GM18951 (cell line): ENCODE data around the gene SEPTIN14.
"Not testable (repeated sequence)": the region's sequence is repeated elsewhere in the genome, so short reads cannot be mapped to it uniquely, and the experiment has no call there.

Source experiments
- POLR2A ChIP-seq: IDR thresholded peaks from 4 replicates; pipeline ENCODE4 v1.6.1; 2011; ENCODE audit warnings: mild to moderate bottlenecking; ENCODE audit not compliant: insufficient read length, insufficient read depth; ENCODE audit errors: extremely low read depth
- in situ Hi-C: fragments of 300-500 bp; cut with MboI; formaldehyde crosslinking; loops from one replicate; pipeline ENCODE4 v1.12.0; 2022; ENCODE audit warnings: low sequenced_read_pairs, mixed read lengths, inconsistent platforms; ENCODE audit not compliant: unreplicated experiment

The SEPTIN14 gene

DNA sequence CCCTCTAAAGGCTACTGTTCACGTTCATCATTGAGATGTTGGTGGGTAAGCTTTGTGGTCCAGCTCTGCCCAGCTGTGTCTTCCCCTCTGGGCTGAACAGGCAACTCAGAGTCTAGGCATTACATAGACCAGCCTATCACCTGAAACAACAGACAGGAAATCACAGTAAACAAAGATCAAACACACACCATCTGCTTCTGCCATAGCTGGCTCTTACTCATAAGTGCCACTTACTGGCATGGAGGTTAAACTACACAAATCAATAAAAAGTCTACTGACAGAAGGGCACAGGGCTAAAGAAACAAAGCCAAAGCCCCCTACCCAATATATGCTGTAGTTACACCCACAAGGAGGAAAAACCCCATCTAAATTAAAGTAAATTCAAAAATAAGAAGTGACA is 35.0 kb downstream of the SEPTIN14 start:
- in situ Hi-C loops = no loop called here
- no peak for TF ChIP-seq POLR2A

DNA sequence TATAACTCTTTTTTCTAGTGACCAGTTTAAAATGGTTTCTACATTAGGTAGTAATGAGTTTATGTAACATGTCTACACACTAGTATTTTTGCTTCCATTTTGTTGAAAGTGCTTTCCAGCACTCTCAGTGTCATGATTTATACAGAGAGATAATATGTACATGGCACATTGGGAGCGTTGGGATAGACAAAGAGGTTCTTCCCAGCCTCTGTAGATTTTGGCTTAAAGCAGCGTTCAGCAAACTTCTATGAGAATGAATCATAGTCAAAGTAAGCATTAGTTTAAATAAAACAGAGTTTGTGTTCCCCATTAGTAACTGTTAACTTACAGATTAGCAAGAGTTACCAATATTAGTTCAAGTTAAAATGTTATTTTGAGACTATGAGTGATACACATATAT is 43.9 kb downstream of the SEPTIN14 start:
- no peak for TF ChIP-seq POLR2A
- in situ Hi-C loops = no loop called here

DNA sequence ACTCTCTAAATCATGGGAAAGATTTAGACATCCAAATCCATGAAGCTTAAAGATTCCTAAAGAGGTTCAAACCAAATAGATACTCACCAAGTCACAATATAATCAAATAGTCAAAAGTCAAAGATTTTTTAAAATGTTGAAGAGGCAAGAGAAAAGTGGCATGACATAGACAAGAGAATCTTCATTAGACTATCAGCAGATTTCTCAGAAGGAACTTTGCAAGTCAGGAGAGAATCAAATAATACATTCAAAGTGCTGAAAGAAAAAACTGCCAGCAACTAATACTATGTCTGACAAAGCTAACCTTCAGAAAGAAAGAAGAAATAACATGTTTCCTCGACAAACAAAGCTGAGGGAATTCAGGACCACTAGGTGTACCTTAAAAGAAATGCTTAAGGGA is 65.3 kb downstream of the SEPTIN14 start:
- in situ Hi-C loops = not testable (repeated sequence)

DNA sequence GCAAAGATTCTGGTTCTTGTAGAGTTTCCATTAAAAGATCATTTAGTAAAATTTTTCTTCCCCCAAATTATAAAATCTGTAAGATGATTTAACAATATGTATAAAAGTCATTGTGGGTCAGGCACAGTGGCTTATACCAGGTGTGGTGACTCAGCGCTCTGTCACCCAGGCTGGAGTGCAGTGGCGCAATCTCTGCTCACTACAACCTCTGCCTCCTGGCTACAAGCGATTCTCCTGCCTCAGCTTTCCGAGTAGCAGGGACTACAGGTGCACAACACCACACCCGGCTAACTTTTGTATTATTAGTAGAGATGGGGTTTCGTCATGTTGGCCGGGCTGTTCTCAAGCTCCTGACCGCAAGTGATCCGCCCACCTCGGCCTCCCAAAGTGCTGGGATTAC is 68.0 kb downstream of the SEPTIN14 start:
- in situ Hi-C loops = no loop called here
- TF ChIP-seq POLR2A = no peak

DNA sequence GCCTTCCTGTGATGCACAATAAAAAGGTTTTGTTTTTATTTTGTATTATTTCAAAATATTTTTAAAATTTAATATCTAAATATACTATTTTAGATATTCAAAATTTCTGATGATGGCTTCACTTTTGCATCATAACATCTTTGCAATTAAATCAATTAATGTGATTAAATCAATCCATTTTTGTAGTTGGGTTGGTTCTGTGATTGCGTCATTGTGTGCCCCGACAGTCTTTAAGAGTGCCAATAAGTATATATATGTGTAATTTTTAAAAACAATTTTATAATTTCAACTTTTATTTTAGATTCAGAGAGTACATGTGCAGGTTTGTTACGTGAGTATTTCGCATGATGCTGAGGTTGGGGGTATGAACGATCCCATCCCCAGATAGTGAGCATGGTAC is 70.5 kb downstream of the SEPTIN14 start:
- no peak for TF ChIP-seq POLR2A
- in situ Hi-C loops = no loop called here

DNA sequence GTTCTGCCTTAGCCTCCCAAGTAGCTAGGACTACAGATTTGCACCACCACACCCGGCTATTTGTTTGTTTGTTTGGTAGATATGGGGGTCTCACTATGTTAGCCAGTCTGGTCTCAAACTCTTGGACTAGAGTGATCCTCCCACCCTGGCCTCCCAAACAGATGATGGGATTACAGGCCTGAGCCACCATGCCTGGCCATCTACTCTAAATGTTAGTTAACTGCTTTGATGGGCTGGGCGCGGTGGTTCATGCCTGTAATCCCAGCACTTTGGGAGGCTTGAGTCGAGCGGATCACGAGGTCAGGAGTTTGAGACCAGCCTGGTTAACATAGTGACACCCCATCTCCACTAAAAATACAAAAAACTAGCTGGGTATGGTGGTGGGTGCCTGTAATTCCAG is 74.8 kb downstream of the SEPTIN14 start:
- in situ Hi-C loops = no loop called here
- no peak for TF ChIP-seq POLR2A

DNA sequence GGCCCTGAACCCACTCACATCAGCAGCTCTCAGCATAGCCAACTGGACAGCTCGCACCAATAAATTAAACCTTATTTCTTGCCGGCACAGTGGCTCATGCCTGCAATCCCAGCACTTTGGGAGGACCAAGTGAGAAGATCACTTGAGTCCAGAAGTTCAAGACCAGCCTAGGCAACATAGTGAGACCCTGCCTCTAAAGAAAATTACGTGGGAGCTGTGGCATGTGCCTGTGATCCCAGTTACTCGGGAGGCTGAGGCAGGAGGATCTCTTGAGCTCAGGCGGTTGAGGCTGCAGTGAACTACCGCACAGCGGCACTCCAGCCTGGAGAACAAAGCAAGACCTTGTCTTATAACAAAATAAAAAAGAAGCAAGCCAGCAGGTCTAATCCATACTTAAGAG is 75.7 kb downstream of the SEPTIN14 start:
- TF ChIP-seq POLR2A = no peak
- in situ Hi-C loops = no loop called here

DNA sequence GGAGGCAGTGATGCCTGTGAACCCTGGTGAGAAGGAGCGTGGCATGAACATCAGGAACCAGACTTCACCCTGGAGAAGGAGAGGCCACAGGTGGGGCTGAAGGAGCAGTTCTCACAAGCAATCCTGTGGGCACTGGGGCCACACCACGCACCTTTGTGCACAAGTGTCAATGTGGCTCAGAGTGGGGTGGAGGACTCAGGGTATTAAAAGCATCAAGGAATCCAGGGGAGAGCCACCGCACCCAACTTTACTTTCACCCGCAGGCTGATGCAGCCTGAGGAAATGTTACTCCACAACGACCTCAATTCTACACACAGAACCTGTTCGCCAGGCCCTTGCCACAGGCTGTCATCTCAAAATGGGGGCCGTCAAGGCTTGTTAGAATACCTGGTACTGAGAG is 77.1 kb downstream of the SEPTIN14 start:
- in situ Hi-C loops = not testable (repeated sequence)

DNA sequence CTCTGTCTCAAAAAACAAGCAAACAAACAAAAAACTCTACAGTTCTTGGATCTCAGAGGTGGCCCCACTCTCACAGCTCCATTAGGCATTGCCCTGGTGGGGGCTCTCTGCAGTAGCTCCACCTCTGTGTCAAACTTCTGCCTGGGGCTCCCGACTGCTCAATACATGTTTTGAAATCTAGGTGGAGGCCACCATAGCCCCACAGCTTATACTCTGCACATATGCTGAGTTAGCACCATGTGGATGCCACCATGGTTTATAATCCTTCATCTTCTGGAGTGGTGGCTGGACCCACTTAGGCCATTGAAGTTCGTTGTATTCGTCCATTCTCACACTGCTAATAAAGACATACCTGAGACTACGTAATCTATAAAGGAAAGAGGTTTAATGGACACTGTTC is 78.4 kb downstream of the SEPTIN14 start:
- TF ChIP-seq POLR2A = no peak
- in situ Hi-C loops = no loop called here

DNA sequence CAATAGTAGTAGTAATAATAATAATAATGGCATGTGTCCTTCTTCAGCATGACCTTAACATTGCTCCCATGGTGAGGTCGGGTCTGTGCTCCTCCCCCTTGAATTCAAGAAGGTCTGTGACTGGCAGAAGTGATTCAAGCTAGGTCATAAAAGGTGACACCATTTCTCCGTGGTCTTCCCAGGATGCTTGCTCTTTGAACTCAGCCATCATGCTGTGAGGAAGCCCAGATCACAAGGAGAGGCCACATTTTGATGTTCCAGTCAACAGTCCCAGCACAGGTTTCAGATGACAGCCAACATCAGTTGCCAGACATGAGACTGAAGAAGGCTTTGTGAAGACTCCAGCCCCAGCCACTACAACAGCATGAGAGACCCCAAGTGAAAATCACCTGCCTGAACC is 83.9 kb downstream of the SEPTIN14 start:
- in situ Hi-C loops = no loop called here
- TF ChIP-seq POLR2A = no peak

DNA sequence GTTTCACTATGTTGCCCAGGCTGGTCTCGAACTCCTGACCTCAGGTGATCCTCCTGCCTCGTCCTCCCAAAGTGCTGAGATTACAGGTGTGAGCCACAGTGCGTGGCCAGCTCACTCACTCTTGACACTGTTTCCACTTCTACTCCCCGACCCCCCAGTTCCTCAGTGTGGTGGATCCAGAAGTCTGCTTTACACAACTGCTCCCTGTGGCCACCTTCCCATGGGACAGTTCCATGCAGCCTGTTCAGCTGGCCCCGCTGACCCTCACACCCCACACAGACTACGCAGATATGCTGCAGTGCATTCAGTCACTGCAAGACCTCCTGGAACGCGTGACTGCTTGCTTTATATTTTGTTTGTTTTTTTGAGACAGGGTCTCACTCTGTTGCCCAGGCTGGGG is 86.4 kb downstream of the SEPTIN14 start:
- in situ Hi-C loops = no loop called here

DNA sequence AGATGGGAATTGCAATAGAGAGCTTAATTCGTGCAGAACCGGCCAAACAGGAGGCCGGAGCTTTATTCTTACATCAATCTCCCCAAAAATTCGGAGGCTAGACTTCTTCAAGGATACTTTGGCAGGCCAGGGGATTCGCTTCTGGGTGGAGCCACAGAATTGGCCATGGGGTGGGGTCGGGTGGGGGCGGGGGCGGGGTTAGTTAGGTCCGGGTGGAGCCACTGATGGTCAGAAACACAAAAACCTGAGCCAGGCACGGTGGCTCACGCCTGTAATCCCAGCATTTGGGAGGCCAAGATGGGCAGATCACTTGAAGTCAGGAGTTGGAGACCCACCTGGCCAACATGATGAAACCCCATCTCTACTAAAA is 87.5 kb downstream of the SEPTIN14 start:
- in situ Hi-C loops = no loop called here
- no peak for TF ChIP-seq POLR2A

More for the DNA sequence above, 86.4 kb downstream of the SEPTIN14 start:
- no peak for TF ChIP-seq POLR2A

DNA sequence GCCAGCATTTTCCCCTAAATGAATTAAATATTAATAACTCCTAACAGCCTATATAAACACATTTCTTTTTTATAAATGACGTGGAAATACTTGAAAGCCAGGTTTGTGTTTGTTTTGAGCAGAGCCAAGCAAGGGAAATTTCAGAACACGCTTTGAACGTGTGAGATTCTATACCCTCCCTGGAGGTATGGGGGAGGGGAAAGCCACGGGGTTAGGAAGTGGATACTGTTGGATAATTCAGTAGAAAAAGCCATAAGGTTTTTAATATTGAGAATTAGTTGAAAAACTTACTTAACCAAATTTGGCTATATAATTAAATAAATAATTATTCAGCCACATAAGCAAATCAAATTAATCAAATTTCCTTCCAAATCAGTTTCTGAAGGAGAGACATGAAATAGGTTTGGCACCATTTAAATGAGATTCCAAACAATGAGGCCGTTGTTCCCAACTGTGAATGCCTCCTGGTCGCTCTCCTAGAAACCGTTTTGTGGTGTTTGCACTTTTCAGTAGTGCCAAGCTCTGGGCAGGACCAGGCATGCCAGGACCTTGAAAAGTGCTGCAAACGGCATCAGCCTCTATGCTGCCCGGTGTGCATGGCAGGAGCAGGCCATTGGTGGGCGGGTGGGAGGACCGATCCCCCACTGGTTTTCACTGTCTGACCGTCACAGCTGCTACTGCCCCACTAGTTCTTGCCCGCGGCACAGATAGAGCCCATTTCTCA is 88.1 kb downstream of the SEPTIN14 start:
- in situ Hi-C loops = no loop called here
- TF ChIP-seq POLR2A = no peak

DNA sequence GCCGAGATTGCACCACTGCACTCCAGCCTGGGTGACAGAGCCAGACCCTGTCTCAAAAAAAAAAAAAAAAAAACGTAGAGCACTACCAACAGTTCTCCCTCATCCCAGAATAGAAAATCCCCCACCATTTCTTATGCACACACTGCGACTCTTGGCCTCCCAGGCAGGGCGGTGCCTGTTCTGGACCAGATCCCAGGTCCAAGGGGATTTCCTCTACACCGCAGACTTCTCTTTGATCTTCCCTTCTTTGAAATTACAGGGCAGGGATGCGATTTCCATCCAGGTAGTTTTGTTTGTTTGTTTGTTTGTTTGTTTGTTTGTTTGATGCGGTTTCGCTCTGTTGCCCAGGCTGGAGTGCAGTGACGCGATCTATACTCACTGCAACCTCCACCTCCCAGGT is 91.8 kb downstream of the SEPTIN14 start:
- in situ Hi-C loops = no loop called here
- no peak for TF ChIP-seq POLR2A

DNA sequence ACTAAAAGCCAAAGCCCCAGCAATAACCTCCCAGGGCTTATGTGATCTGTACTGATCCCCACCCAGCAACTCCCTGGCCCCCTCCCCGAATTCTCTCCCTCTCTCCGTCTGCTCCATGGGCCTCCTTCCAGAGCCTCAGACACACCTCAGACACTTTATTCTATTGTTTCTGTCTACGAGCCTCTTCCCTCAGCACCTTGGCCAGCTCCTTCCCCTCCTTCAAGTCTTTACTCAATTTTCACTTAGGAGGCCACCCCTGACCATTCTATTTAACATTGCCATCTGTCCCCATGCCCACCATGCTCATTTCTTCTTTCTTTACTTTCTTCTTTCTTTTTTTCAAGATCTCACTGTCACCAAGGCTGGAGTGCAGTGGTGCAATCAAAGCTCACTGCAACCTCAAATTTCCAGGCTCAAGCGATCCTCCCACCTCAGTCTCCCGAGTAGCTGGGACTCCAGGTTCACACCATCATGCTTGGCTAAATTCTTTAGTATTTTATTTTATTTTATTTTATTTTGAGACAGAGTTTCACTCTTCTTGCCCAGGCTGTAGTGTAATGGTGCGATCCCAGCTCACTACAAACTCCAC is 109.2 kb downstream of the SEPTIN14 start:
- in situ Hi-C loops = not testable (repeated sequence)

DNA sequence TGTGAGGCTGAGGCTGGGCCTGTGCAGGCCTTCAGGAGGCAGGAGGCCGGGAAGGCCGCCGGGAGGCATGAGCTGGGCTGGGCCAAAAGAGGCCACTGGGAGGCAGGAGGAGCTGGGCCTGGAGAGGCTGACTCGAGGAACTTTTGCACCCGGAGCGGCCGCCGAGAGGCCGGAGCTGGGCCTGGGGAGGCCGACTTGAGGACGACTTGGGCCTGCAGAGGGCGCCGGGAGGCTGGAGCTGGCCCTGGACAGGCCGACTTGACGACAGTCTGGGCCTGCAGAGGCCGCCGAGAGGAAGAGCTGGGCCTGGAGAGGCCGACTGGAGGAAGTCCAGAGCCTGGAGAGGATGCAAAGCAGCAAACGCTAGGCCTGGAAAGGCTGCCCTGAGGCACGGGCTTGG is 117.8 kb downstream of the SEPTIN14 start:
- in situ Hi-C loops = not testable (repeated sequence)
